Hepatocyte (in vitro differentiated cells): ENCODE results near the gene SLC9A4. TPM values are rescaled to one million over a fixed set of nuclear protein-coding genes. Genes with fewer than 3 reads are reported as not detected.

ENCODE experiments used
- DNase-seq: peaks from one replicate; pipeline ENCODE4 v3.0.0-alpha.2; 2016; ENCODE audit warnings: low spot score
- H2AFZ ChIP-seq: fragments of 200-600 bp; sonication (generic); 2 replicates; pipeline ENCODE4 v1.6.0; 2016; ENCODE audit warnings: antibody characterized with exemption, mild to moderate bottlenecking
- H3K27ac ChIP-seq: fragments of 200-600 bp; sonication (generic); 2 replicates; pipeline ENCODE4 v1.5.1; 2016; ENCODE audit warnings: mild to moderate bottlenecking
- H3K27me3 ChIP-seq: fragments of 200-600 bp; sonication (generic); 2 replicates; pipeline ENCODE4 v1.6.1; 2016
- H3K36me3 ChIP-seq: fragments of 200-600 bp; sonication (generic); replicated peaks from 2 replicates; pipeline ENCODE4 v1.5.1; 2016; ENCODE audit warnings: low read depth; ENCODE audit not compliant: insufficient read depth
- H3K4me1 ChIP-seq: fragments of 200-600 bp; sonication (generic); 2 replicates; pipeline ENCODE4 v1.5.1; 2016; ENCODE audit warnings: mild to moderate bottlenecking, moderate library complexity; ENCODE audit not compliant: insufficient read depth
- H3K4me2 ChIP-seq: fragments of 200-600 bp; sonication (generic); 2 replicates; pipeline ENCODE4 v1.6.0; 2016
- H3K4me3 ChIP-seq: fragments of 200-600 bp; sonication (generic); 2 replicates; pipeline ENCODE4 v1.5.1; 2016; ENCODE audit warnings: mild to moderate bottlenecking
- H3K79me2 ChIP-seq: fragments of 200-600 bp; sonication (generic); 2 replicates; pipeline ENCODE4 v1.6.0; 2017; ENCODE audit warnings: mild to moderate bottlenecking
- H3K9me2 ChIP-seq: fragments of 200-600 bp; sonication (generic); replicated peaks from 2 replicates; pipeline ENCODE4 v1.6.0; 2017; ENCODE audit warnings: mild to moderate bottlenecking; ENCODE audit not compliant: insufficient read depth
- H3K9me3 ChIP-seq: fragments of 200-600 bp; sonication (generic); 2 replicates; pipeline ENCODE4 v1.5.1; 2016; ENCODE audit warnings: low read depth, mild to moderate bottlenecking
- H4K20me1 ChIP-seq: fragments of 200-600 bp; sonication (generic); 2 replicates; pipeline ENCODE4 v1.6.0; 2016; ENCODE audit warnings: mild to moderate bottlenecking; ENCODE audit not compliant: insufficient read depth, poor library complexity, severe bottlenecking
- EZH2 ChIP-seq: fragments of 200-600 bp; sonication (generic); IDR thresholded peaks from 2 replicates; pipeline ENCODE4 v1.6.1; 2016; ENCODE audit warnings: antibody characterized with exemption, mild to moderate bottlenecking, borderline replicate concordance
- EZH2phosphoT487 ChIP-seq: fragments of 200-600 bp; sonication (generic); IDR thresholded peaks from one replicate; pipeline ENCODE4 v1.6.1; 2018; ENCODE audit warnings: antibody characterized with exemption, mild to moderate bottlenecking, low read depth, moderate library complexity; ENCODE audit not compliant: unreplicated experiment, severe bottlenecking
- WGBS: methylation state at CpG from one replicate; pipeline ENCODE4 v1.1.6; 2016; ENCODE audit warnings: low lambda C conversion rate; ENCODE audit errors: missing lambda C conversion rate; 5-methylcytosine and 5-hydroxymethylcytosine counted together
- polyA plus RNA-seq: library from polyadenylated mRNA; unstranded; fragments of >200 nt; fragmentation: Nextera tagmentation; extraction: Ambion mirVana; gene quantifications from 2 replicates; pipeline ENCODE4 v1.2.1, GENCODE V29; 2016
- total RNA-seq: library from RNA; depleted of rRNA; stranded (reverse); fragments of >200 nt; gene quantifications from 2 replicates; pipeline ENCODE4 v1.2.3, GENCODE V29; 2014
- TF ChIP-seq, protein P1 (sequence below): fragments of 200-600 bp; sonication (generic); IDR thresholded peaks from 2 replicates; pipeline ENCODE4 v1.5.1; 2016; ENCODE audit warnings: antibody characterized with exemption, mild to moderate bottlenecking; ENCODE audit not compliant: poor library complexity

Gene SLC9A4
- total and polyA plus RNA-seq, 2 experiments from 2014 or later: 0.80 to 1.6 TPM

GRCh38 chr2:102461188-102461587 lies 11.8 kb upstream of the SLC9A4 start:
- H3K27me3 ChIP-seq: peaks cover 5% of the 10 kb centered on the region
- H3K4me3 ChIP-seq: no peak overlapping the region
- 92% methylated on average over 6 of the region's 6 CpGs for WGBS
- H4K20me1 ChIP-seq: no peaks in the 10 kb centered on the region
- no peak overlapping the region for H3K4me2 ChIP-seq
- H3K27ac ChIP-seq: no peak overlapping the region
- H3K79me2 ChIP-seq: no peaks in the 10 kb centered on the region
- H3K9me2 ChIP-seq: no peaks in the 10 kb centered on the region
- no peak overlapping the region for H2AFZ ChIP-seq
- DNase-seq: no peak
- no peaks in the 10 kb centered on the region for H3K9me3 ChIP-seq
- no peaks in the 10 kb centered on the region for H3K36me3 ChIP-seq
- H3K4me1 ChIP-seq: no peaks in the 10 kb centered on the region
- TF ChIP-seq EZH2: no peak
- TF ChIP-seq EZH2phosphoT487: no peak
- TF ChIP-seq, protein P1, sequence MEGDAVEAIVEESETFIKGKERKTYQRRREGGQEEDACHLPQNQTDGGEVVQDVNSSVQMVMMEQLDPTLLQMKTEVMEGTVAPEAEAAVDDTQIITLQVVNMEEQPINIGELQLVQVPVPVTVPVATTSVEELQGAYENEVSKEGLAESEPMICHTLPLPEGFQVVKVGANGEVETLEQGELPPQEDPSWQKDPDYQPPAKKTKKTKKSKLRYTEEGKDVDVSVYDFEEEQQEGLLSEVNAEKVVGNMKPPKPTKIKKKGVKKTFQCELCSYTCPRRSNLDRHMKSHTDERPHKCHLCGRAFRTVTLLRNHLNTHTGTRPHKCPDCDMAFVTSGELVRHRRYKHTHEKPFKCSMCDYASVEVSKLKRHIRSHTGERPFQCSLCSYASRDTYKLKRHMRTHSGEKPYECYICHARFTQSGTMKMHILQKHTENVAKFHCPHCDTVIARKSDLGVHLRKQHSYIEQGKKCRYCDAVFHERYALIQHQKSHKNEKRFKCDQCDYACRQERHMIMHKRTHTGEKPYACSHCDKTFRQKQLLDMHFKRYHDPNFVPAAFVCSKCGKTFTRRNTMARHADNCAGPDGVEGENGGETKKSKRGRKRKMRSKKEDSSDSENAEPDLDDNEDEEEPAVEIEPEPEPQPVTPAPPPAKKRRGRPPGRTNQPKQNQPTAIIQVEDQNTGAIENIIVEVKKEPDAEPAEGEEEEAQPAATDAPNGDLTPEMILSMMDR: no peak

DNA sequence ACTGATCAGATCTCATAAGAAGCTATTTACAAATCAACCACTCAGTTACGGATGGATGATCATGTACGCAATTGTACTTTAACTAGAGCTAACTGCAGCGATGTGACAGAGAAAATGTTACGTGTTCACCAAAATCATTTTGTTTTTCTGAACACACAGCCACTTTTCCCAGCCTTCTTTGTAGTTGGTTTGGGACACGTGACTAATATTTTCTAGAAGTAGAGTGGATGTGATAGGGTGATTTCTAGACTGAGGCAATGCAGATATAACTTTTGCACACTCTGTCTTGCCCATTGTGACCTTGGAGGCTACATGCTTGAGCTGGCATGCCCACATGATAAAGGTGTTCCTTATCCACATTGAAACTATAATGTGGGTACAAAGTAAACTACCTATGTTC lies 9.9 kb upstream of the SLC9A4 start:
- no peak overlapping the region for H3K27ac ChIP-seq
- no peak for TF ChIP-seq EZH2phosphoT487
- TF ChIP-seq, protein P1: no peak
- TF ChIP-seq EZH2: no peak
- DNase-seq: no peak
- H3K4me1 ChIP-seq: no peaks in the 10 kb centered on the region
- no peak overlapping the region for H3K4me3 ChIP-seq
- H3K4me2 ChIP-seq: no peak overlapping the region
- H4K20me1 ChIP-seq: no peaks in the 10 kb centered on the region
- 93% methylated on average over 5 of the region's 5 CpGs for WGBS
- H2AFZ ChIP-seq: no peak overlapping the region
- no peaks in the 10 kb centered on the region for H3K9me3 ChIP-seq
- H3K27me3 ChIP-seq: peaks cover 5% of the 10 kb centered on the region
- H3K9me2 ChIP-seq: no peaks in the 10 kb centered on the region
- no peaks in the 10 kb centered on the region for H3K79me2 ChIP-seq
- no peaks in the 10 kb centered on the region for H3K36me3 ChIP-seq

DNA sequence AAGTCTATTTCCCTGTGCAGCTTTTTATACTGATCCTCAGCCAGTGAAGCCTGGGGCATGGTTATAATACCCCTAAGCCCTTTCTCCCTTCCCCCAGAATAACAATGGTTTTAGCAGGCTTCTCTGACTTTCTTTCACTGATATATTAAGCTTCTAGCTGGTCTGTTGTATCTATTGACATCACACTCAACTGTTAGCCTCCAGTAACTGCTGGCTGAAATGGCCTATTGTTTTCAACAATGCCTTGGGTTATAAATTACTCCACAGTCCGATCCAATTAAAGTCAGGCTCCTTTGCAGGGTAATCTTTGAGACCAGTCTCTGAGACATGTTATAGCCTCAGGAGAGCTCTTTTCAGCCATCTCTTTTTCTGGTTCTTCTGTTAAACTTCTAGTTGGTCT lies 2.9 kb upstream of the SLC9A4 start:
- no peak for DNase-seq
- H3K79me2 ChIP-seq: no peaks in the 10 kb centered on the region
- no peaks in the 10 kb centered on the region for H3K36me3 ChIP-seq
- no peaks in the 10 kb centered on the region for H3K9me3 ChIP-seq
- TF ChIP-seq EZH2 (no peak), EZH2phosphoT487 (no peak)
- TF ChIP-seq, protein P1: no peak
- H3K4me2 ChIP-seq: no peak overlapping the region
- H2AFZ ChIP-seq: no peak overlapping the region
- 53% methylated on average over 1 of the region's 1 CpG for WGBS
- H3K27ac ChIP-seq: no peak overlapping the region
- H4K20me1 ChIP-seq: no peaks in the 10 kb centered on the region
- no peaks in the 10 kb centered on the region for H3K27me3 ChIP-seq
- H3K4me3 ChIP-seq: no peak overlapping the region
- no peaks in the 10 kb centered on the region for H3K9me2 ChIP-seq
- no peaks in the 10 kb centered on the region for H3K4me1 ChIP-seq

GRCh38 chr2:102473631-102474030 lies 605 bp downstream of the SLC9A4 start:
- H3K4me3 ChIP-seq: no peak overlapping the region

More at GRCh38 chr2:102473631-102474030, 605 bp downstream of the SLC9A4 start:
- Histone ChIP-seq H3K36me3 (no peaks in the 10 kb centered on the region), H2AFZ (no peak overlapping the region), H3K4me2 (no peak overlapping the region), H3K9me3 (no peaks in the 10 kb centered on the region), H3K27ac (no peak overlapping the region), H3K4me1 (no peaks in the 10 kb centered on the region), H3K79me2 (no peaks in the 10 kb centered on the region), H3K9me2 (no peaks in the 10 kb centered on the region), H4K20me1 (no peaks in the 10 kb centered on the region), H3K27me3 (no peaks in the 10 kb centered on the region)
- DNase-seq: no peak
- TF ChIP-seq EZH2 (no peak), EZH2phosphoT487 (no peak)
- TF ChIP-seq, protein P1: no peak
- 83% methylated on average over 3 of the region's 3 CpGs for WGBS
